K562 (cell line): ENCODE results near the gene TMEM214. TPM values are rescaled to one million over a fixed set of nuclear protein-coding genes. Genes with fewer than 3 reads are reported as not detected.

Experiments
- ATF2 ChIP-seq: sonication (generic); formaldehyde crosslinking; IDR thresholded peaks from 2 replicates; pipeline ENCODE4 v1.8.1; 2022; ENCODE audit warnings: missing genetic modification reagents
- ATF3 ChIP-seq, 2 experiments: fragments of 450-650 bp in 1 of 2; sonication (generic) in 1 of 2; formaldehyde crosslinking in 1 of 2; IDR thresholded peaks in 1 of 2; conservative IDR thresholded peaks in 1 of 2; 2 replicates each; pipeline versions ENCODE4 v1.6.1 to v1.8.1; 2016 to 2023; ENCODE audit warnings: mild to moderate bottlenecking in 2 of 2, moderate library complexity in 2 of 2, inconsistent platforms in 1 of 2, missing genetic modification reagents in 1 of 2
- BACH1 ChIP-seq: fragments of 200-800 bp; sonication (Bioruptor generic); IDR thresholded peaks from 2 replicates; pipeline ENCODE4 v1.6.1; 2016; ENCODE audit warnings: missing genetic modification characterization, missing compliant biosample characterization
- CHD2 ChIP-seq: IDR thresholded peaks from 2 replicates; pipeline ENCODE4 v1.6.1; 2011; ENCODE audit warnings: low read depth, low read length
- FOSL1 ChIP-seq: fragments of 200-800 bp; sonication (Bioruptor generic); conservative IDR thresholded peaks from 2 replicates; pipeline ENCODE4 v1.6.1; 2016; ENCODE audit warnings: missing genetic modification characterization, missing compliant biosample characterization
- GATAD2A ChIP-seq: fragments of 450-650 bp; IDR thresholded peaks from 2 replicates; pipeline ENCODE4 v1.6.1; 2017
- KDM1A ChIP-seq, 2 experiments: fragments of 450-650 bp; IDR thresholded peaks; 2 replicates each; pipeline ENCODE4 v1.6.1; 2016; ENCODE audit warnings: mild to moderate bottlenecking in 2 of 2
- MXD1 ChIP-seq: fragments of 250-450 bp; sonication (Bioruptor Pico); IDR thresholded peaks from 2 replicates; pipeline ENCODE4 v1.8.0; 2021; ENCODE audit warnings: borderline replicate concordance, mild to moderate bottlenecking, moderate library complexity; ENCODE audit not compliant: poor library complexity, severe bottlenecking
- NCOA4 ChIP-seq: fragments of 450-650 bp; IDR thresholded peaks from 2 replicates; pipeline ENCODE4 v1.6.1; 2018; ENCODE audit warnings: mild to moderate bottlenecking; ENCODE audit not compliant: partially characterized antibody
- NR2C2 ChIP-seq, 2 experiments: fragments of 200-800 bp in 1 of 2; sonication (Bioruptor generic) in 1 of 2; sonication (generic) in 1 of 2; formaldehyde crosslinking in 1 of 2; IDR thresholded peaks; 2 replicates each; pipeline versions ENCODE4 v1.6.1 to v1.8.0; 2016 to 2022; ENCODE audit warnings: mild to moderate bottlenecking in 1 of 2, missing compliant biosample characterization in 1 of 2, missing genetic modification characterization in 1 of 2, missing genetic modification reagents in 1 of 2
- RBM25 ChIP-seq: fragments of 200-400 bp; formaldehyde crosslinking; IDR thresholded peaks from 2 replicates; pipeline ENCODE4 v1.6.1; 2018; ENCODE audit warnings: low read length, low read depth, moderate library complexity; ENCODE audit not compliant: severe bottlenecking
- SREBF1 ChIP-seq: fragments of 150-350 bp; IDR thresholded peaks from 2 replicates; pipeline ENCODE4 v1.6.1; 2014; ENCODE audit warnings: antibody characterized with exemption, low read depth, low read length, borderline replicate concordance
- SRSF3 ChIP-seq: fragments of 200-400 bp; formaldehyde crosslinking; IDR thresholded peaks from 2 replicates; pipeline ENCODE4 v1.6.1; 2016; ENCODE audit warnings: mild to moderate bottlenecking, low read length, moderate library complexity; ENCODE audit not compliant: insufficient read depth
- THRA ChIP-seq: fragments of 450-650 bp; IDR thresholded peaks from 2 replicates; pipeline ENCODE4 v1.6.1; 2017; ENCODE audit warnings: mild to moderate bottlenecking, moderate library complexity
- TRIM28 ChIP-seq: fragments of 450-650 bp; IDR thresholded peaks from 2 replicates; pipeline ENCODE4 v1.6.1; 2017
- ZFP91 ChIP-seq: sonication (generic); formaldehyde crosslinking; IDR thresholded peaks from 2 replicates; pipeline ENCODE4 v1.8.0; 2022; ENCODE audit warnings: mild to moderate bottlenecking, missing genetic modification reagents
- ZNF121 ChIP-seq: sonication (generic); formaldehyde crosslinking; conservative IDR thresholded peaks from 2 replicates; pipeline ENCODE4 v1.8.0; 2022; ENCODE audit warnings: missing genetic modification reagents
- ZNF217 ChIP-seq: sonication (generic); formaldehyde crosslinking; IDR thresholded peaks from 2 replicates; pipeline ENCODE4 v1.8.0; 2022; ENCODE audit warnings: mild to moderate bottlenecking, missing genetic modification reagents
- ZNF778 ChIP-seq: fragments of 450-650 bp; formaldehyde crosslinking; IDR thresholded peaks from 2 replicates; pipeline ENCODE4 v1.4.0; 2020; ENCODE audit warnings: mild to moderate bottlenecking, moderate library complexity
- polyA plus RNA-seq, 8 experiments: library from polyadenylated mRNA; depleted of rRNA in 4 of 8; stranded (reverse) in 5 of 8; unstranded in 3 of 8; fragments of >200 nt; fragmentation: Nextera tagmentation in 2 of 8; fragmentation: Illumina TruSeq in 1 of 8; extraction: Ambion mirVana in 2 of 8; extraction: Trizol in 1 of 8; gene quantifications; 2 replicates each; pipeline versions ENCODE4 v1.2.1 to v1.2.3, GENCODE V29; 2011 to 2014; ENCODE audit warnings: inconsistent platforms in 1 of 8, missing spikeins in 1 of 8
- total RNA-seq, 7 experiments: library from RNA; depleted of rRNA in 6 of 7; stranded (reverse); fragments of >200 nt in 6 of 7; fragmentation: Illumina TruSeq in 2 of 7; extraction: Trizol in 2 of 7; gene quantifications; 2 replicates each; pipeline versions ENCODE4 v1.2.1 to v1.2.3, GENCODE V29; 2011 to 2021; ENCODE audit warnings: low replicate concordance in 1 of 7
- TF ChIP-seq, protein P1 (sequence below), 2 experiments: fragments of 250-450 bp in 1 of 2; fragments of 450-650 bp in 1 of 2; sonication (Bioruptor Pico) in 1 of 2; IDR thresholded peaks; 2 replicates each; pipeline versions ENCODE4 v1.6.1 to v1.8.0; 2016 to 2021; ENCODE audit warnings: mild to moderate bottlenecking in 2 of 2, moderate library complexity in 2 of 2, missing compliant biosample characterization in 1 of 2, missing genetic modification characterization in 1 of 2
- TF ChIP-seq, protein P2 (sequence below): sonication (generic); formaldehyde crosslinking; IDR thresholded peaks from 2 replicates; pipeline ENCODE4 v1.8.0; 2022; ENCODE audit warnings: mild to moderate bottlenecking, missing genetic modification reagents

Gene TMEM214
- total and polyA plus RNA-seq, 9 of the 15 experiments (the other 6 are each of a cell fraction or from before 2014, with no cell fraction given): 11.4 to 81.4 (median 44.1) TPM

- TF ChIP-seq THRA (no peak), ZNF121 (CRISPR knock-in tag) (peak; percentile 96), KDM1A (IDR thresholded peaks at IDR 0.05) (peak in 1 of 2 experiments; percentile 39; a peak in 1 of 4 replicates), NR2C2 (CRISPR knock-in tag; IDR thresholded peaks at IDR 0.05) (no peak), NR2C2 (tag; IDR thresholded peaks at IDR 0.05) (0 out of 2 replicates have a peak, but pooled peaks have one; percentile 29), TRIM28 (no peak), ZNF778 (CRISPR knock-in tag) (no peak), GATAD2A (no peak), NCOA4 (no peak), SREBF1 (no peak), FOSL1 (tag) (peak; percentile 36; the same call in 1 of the 2 replicates), MXD1 (CRISPR knock-in tag) (no peak), BACH1 (tag) (no peak), ZNF217 (CRISPR knock-in tag) (no peak), SRSF3 (no peak), ZFP91 (CRISPR knock-in tag) (no peak), ATF2 (no peak), RBM25 (peak; percentile 49), CHD2 (no peak), ATF3 (IDR thresholded peaks at IDR 0.05) (peak; percentile 24; the same call in 1 of the 2 replicates), ATF3 (CRISPR knock-in tag; conservative IDR thresholded peaks at IDR 0.05) (no peak)
- TF ChIP-seq, protein P1, sequence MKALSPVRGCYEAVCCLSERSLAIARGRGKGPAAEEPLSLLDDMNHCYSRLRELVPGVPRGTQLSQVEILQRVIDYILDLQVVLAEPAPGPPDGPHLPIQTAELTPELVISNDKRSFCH (CRISPR knock-in tag; IDR thresholded peaks at IDR 0.05): no peak
- TF ChIP-seq, protein P1 (tag; IDR thresholded peaks at IDR 0.05): no peak
- TF ChIP-seq, protein P2, sequence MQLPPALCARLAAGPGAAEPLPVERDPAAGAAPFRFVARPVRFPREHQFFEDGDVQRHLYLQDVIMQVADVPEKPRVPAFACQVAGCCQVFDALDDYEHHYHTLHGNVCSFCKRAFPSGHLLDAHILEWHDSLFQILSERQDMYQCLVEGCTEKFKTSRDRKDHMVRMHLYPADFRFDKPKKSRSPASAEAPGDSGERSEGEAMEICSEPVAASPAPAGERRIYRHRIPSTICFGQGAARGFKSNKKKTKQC: no peak
Observed at GRCh38 chr2:27029051-27029450, 3.7 kb upstream of the TMEM214 start (continued).
